ENCODE results near the gene UNC45A. TPM values are rescaled to one million over a fixed set of nuclear protein-coding genes. Genes with fewer than 3 reads are reported as not detected.

The UNC45A gene
- total RNA-seq, 1 donor from 2014 or later: 56.2 TPM

DNA sequence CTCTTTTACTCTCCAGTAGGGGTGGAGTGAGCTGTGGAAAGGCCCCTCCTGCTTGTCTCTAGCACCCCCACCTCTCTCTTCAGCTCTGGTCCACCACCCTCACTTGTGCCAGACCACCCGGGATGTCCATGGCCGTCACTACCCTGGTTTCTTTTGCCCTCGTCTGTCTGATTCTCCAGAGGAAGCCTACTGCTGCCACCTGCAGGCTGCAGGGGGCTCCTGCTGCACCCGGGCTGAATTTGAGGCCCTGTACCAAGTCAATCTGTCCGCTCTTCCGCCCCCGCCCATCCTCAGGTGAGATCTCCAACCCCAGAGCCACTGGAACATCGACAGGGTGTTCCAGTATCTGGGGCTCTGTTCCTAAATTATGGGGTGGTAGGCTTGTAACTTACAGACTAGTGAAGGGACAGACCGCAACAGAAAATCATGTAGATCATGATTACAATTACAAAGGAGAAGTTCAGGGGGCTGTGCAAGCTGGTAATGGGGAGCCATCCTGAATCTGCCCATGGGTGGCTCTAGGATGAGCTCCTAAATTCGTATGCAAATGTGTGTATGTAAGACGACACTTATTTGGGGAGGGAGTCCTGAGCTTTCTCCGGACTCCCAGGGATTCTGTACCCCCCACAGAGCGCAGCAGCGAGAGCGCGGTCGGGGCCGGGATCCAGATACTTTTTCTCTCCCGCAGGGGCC lies 683 bp upstream of the UNC45A start:
- peaks cover 11% of the 10 kb centered on the region for H4K20me1 ChIP-seq (ENCODE audit: insufficient read depth, low read length)
- no peak for FAIRE-seq
- H3K4me1 ChIP-seq (ENCODE audit: insufficient read depth, low read length): peaks cover 35% of the 10 kb centered on the region
- H3K27ac Mint-ChIP-seq (ENCODE audit: unreplicated experiment): no peak overlapping the region
- H3K27me3 ChIP-seq (ENCODE audit: insufficient read depth, low read length): no peaks in the 10 kb centered on the region
- H3K9ac ChIP-seq (ENCODE audit: low read length): peak overlapping the region; percentile 88
- peaks cover 2% of the 10 kb centered on the region for H3K27me3 Mint-ChIP-seq (ENCODE audit: low read depth, unreplicated experiment)
- no peak overlapping the region for H3K27ac ChIP-seq (ENCODE audit: low read depth, low read length)
- H3K4me3 ChIP-seq (ENCODE audit: insufficient read depth, low read depth, low read length): peak overlapping the region; percentile 67
- DNase-seq (ENCODE audit: low read depth): peak; percentile 50
- peaks cover 24% of the 10 kb centered on the region for H3K79me2 ChIP-seq (ENCODE audit: insufficient read depth, low read length)
- no peaks in the 10 kb centered on the region for H3K9me3 Mint-ChIP-seq (ENCODE audit: unreplicated experiment)
- peaks cover 12% of the 10 kb centered on the region for H3K4me1 Mint-ChIP-seq (ENCODE audit: low read depth, unreplicated experiment)
- H3K36me3 Mint-ChIP-seq (ENCODE audit: low read depth, unreplicated experiment): no peaks in the 10 kb centered on the region
- peak overlapping the region; percentile 86 for H3K4me3 Mint-ChIP-seq (ENCODE audit: unreplicated experiment)
- peak overlapping the region; percentile 92 for H3K4me2 ChIP-seq (ENCODE audit: low read length)
- peaks cover 9% of the 10 kb centered on the region for H3K36me3 ChIP-seq (ENCODE audit: insufficient read depth, low read length)
- TF ChIP-seq, protein P1, sequence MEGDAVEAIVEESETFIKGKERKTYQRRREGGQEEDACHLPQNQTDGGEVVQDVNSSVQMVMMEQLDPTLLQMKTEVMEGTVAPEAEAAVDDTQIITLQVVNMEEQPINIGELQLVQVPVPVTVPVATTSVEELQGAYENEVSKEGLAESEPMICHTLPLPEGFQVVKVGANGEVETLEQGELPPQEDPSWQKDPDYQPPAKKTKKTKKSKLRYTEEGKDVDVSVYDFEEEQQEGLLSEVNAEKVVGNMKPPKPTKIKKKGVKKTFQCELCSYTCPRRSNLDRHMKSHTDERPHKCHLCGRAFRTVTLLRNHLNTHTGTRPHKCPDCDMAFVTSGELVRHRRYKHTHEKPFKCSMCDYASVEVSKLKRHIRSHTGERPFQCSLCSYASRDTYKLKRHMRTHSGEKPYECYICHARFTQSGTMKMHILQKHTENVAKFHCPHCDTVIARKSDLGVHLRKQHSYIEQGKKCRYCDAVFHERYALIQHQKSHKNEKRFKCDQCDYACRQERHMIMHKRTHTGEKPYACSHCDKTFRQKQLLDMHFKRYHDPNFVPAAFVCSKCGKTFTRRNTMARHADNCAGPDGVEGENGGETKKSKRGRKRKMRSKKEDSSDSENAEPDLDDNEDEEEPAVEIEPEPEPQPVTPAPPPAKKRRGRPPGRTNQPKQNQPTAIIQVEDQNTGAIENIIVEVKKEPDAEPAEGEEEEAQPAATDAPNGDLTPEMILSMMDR (IDR thresholded peaks at IDR 0.05; ENCODE audit: insufficient read depth, low read depth, low read length): peak; percentile 86
- no peak for TF ChIP-seq EZH2 (IDR thresholded peaks at IDR 0.05; ENCODE audit: insufficient read depth, low read length)
- H2AFZ ChIP-seq (ENCODE audit: low read depth, low read length): peak overlapping the region; percentile 92
- no peaks in the 10 kb centered on the region for H3K9me3 ChIP-seq (ENCODE audit: insufficient read depth, low read depth, low read length)

DNA sequence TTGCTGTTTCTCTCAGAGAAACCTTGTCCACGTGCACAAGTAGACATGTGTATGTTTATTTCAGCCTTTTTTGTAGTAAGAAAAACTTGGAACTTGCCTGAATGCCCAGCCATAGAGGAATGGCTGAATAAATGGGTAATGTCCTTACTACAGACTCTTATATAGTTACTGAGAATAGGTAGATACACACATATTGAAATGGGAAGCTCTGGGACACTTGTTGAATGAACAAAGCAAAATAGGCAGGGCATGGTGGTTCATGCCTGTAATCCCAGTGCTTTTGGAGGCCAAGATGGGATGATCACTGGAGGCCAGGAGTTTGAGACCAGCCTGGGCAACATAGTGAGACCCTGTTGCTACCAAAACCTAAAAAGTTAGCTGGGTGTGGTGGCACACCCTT lies 1.7 kb downstream of the UNC45A start:
- Histone ChIP-seq H2AFZ (ENCODE audit: low read depth, low read length) (no peak overlapping the region), H3K9ac (ENCODE audit: low read length) (no peak overlapping the region), H3K9me3 (ENCODE audit: insufficient read depth, low read depth, low read length) (no peaks in the 10 kb centered on the region), H3K4me3 (ENCODE audit: insufficient read depth, low read depth, low read length) (no peak overlapping the region), H3K4me1 (ENCODE audit: insufficient read depth, low read length) (peaks cover 23% of the 10 kb centered on the region), H3K27ac (ENCODE audit: low read depth, low read length) (no peak overlapping the region), H3K4me2 (ENCODE audit: low read length) (peak overlapping the region; percentile 92), H4K20me1 (ENCODE audit: insufficient read depth, low read length) (peaks cover 11% of the 10 kb centered on the region), H3K36me3 (ENCODE audit: insufficient read depth, low read length) (peaks cover 26% of the 10 kb centered on the region), H3K27me3 (ENCODE audit: insufficient read depth, low read length) (no peaks in the 10 kb centered on the region), H3K79me2 (ENCODE audit: insufficient read depth, low read length) (peaks cover 24% of the 10 kb centered on the region)
- Mint-ChIP-seq H3K36me3 (ENCODE audit: low read depth, unreplicated experiment) (peaks cover 12% of the 10 kb centered on the region), H3K4me3 (ENCODE audit: unreplicated experiment) (no peak overlapping the region), H3K4me1 (ENCODE audit: low read depth, unreplicated experiment) (peaks cover 12% of the 10 kb centered on the region), H3K9me3 (ENCODE audit: unreplicated experiment) (no peaks in the 10 kb centered on the region), H3K27ac (ENCODE audit: unreplicated experiment) (no peak overlapping the region), H3K27me3 (ENCODE audit: low read depth, unreplicated experiment) (peaks cover 2% of the 10 kb centered on the region)
- FAIRE-seq (no peak), DNase-seq (ENCODE audit: low read depth) (no peak)
- TF ChIP-seq, protein P1 (IDR thresholded peaks at IDR 0.05; ENCODE audit: insufficient read depth, low read depth, low read length): no peak
- no peak for TF ChIP-seq EZH2 (IDR thresholded peaks at IDR 0.05; ENCODE audit: insufficient read depth, low read length)

DNA sequence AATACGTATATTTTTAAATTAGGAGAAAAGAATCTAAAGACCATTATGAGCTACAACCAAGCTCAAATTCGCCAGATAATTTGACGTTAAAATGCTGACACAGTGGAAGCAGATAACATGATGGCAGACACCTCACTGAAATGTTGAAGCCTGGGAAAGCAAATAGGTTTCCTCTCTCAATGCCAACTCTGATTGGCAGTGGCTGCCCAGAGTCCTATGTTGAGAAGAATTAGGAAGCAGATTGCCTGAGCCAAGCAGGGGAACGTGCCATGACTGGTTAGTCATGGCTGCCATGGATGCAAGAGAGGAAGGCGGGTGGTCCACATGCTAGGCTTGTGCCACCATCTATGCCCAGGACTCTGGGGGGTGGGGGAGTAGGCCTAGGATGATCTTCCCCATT lies 3.2 kb downstream of the UNC45A start:
- Mint-ChIP-seq H3K4me3 (ENCODE audit: unreplicated experiment) (no peak overlapping the region), H3K36me3 (ENCODE audit: low read depth, unreplicated experiment) (peaks cover 12% of the 10 kb centered on the region)
- TF ChIP-seq EZH2 (IDR thresholded peaks at IDR 0.05; ENCODE audit: insufficient read depth, low read length): no peak
- TF ChIP-seq, protein P1 (IDR thresholded peaks at IDR 0.05; ENCODE audit: insufficient read depth, low read depth, low read length): no peak

More for the DNA sequence above, 3.2 kb downstream of the UNC45A start:
- H3K9me3 ChIP-seq (ENCODE audit: insufficient read depth, low read depth, low read length): no peaks in the 10 kb centered on the region
- H3K4me3 ChIP-seq (ENCODE audit: insufficient read depth, low read depth, low read length): no peak overlapping the region
- DNase-seq (ENCODE audit: low read depth): no peak
- H3K36me3 ChIP-seq (ENCODE audit: insufficient read depth, low read length): peaks cover 36% of the 10 kb centered on the region
- no peak for FAIRE-seq
- peaks cover 18% of the 10 kb centered on the region for H4K20me1 ChIP-seq (ENCODE audit: insufficient read depth, low read length)
- H3K27ac ChIP-seq (ENCODE audit: low read depth, low read length): no peak overlapping the region
- Mint-ChIP-seq H3K27ac (ENCODE audit: unreplicated experiment) (no peak overlapping the region), H3K27me3 (ENCODE audit: low read depth, unreplicated experiment) (no peaks in the 10 kb centered on the region), H3K9me3 (ENCODE audit: unreplicated experiment) (no peaks in the 10 kb centered on the region), H3K4me1 (ENCODE audit: low read depth, unreplicated experiment) (peaks cover 12% of the 10 kb centered on the region)
- no peaks in the 10 kb centered on the region for H3K27me3 ChIP-seq (ENCODE audit: insufficient read depth, low read length)
- H2AFZ ChIP-seq (ENCODE audit: low read depth, low read length): no peak overlapping the region
- no peak overlapping the region for H3K9ac ChIP-seq (ENCODE audit: low read length)
- peaks cover 24% of the 10 kb centered on the region for H3K79me2 ChIP-seq (ENCODE audit: insufficient read depth, low read length)
- no peak overlapping the region for H3K4me2 ChIP-seq (ENCODE audit: low read length)
- H3K4me1 ChIP-seq (ENCODE audit: insufficient read depth, low read length): peaks cover 20% of the 10 kb centered on the region

Data from astrocyte (in vitro differentiated cells and primary cell).